ENCODE measurements around the gene HRH4. TPM values are rescaled to one million over a fixed set of nuclear protein-coding genes. Genes with fewer than 3 reads are reported as not detected.

The HRH4 gene
- total and polyA plus RNA-seq, 2 donors (not counting 3 experiments of a cell fraction or from before 2014, with no cell fraction given), result 0.03 TPM; not detected in 1

DNA sequence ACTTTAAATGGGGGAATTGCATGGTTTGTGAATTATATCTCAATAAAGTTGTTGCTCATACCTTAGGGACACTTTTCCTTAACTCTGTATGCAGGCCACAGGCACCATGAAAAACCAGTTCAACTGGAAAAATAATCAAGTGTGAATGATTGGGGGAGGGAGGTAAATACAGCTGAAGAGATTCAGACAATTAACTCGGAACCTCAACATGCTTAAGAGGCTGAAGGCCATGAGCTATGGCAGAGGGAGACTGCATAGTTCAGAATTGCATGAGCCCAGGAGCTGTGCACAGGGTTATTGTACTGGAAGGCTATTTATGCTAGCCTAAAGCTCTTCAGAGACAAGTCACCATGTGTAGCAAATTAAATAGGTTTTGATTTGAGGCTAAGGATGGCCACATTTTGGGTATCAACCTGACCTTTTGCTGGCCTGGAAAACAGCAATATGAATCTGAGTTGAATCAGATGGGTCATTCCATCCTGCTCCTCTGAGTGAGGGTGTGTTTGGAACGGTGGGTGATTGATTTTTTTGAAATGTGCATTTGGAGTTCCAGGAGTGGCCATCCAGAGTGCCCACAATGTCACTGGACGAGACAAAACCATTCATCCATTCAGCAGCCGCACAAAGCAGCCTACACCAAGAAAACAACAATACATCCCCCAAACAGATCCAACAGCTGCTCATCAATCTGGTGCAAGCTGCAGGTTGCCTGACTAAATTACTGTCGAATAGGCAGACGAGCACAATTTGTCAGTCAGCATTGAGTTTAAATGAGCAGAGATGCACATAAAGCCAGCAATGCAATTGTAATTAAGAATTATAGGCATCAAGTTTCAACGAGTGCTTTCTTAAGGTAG is 42.5 kb downstream of the HRH4 start:
- ChIA-PET POLR2A (no interaction called here), CTCF (interaction anchor here (2.9 to 4.2 kb wide), 3 partner anchors 11 to 15 kb away, joined by 7 to 19 read pairs (median 9); no protein-coding TSS in a partner anchor)
- BruUV-seq (replicated peaks), result no TSS peak
- DNase-seq (ENCODE audit: low read depth, low spot score) (no peak), FAIRE-seq (no peak)
- H3K4me2 ChIP-seq (ENCODE audit: insufficient read depth, low read length), result no peak overlapping the region
- H2AFZ ChIP-seq (ENCODE audit: low read depth, low read length), result no peak overlapping the region
- H3K4me1 ChIP-seq (ENCODE audit: control insufficient read depth, extremely low read depth, insufficient read depth, low read length), result no peaks in the 10 kb centered on the region
- no peak overlapping the region for H3K4me3 ChIP-seq (replicated peaks in 1 of 3; ENCODE audit: insufficient read depth in 1 of 3, low read depth in 1 of 3, low read length in 3 of 3)
- H3K36me3 ChIP-seq (ENCODE audit: control insufficient read depth in 2 of 2, extremely low read depth in 1 of 2, insufficient read depth in 2 of 2, low read length in 2 of 2), result no peaks in the 10 kb centered on the region
- no peaks in the 10 kb centered on the region for H3K9me3 ChIP-seq (replicated peaks; ENCODE audit: control insufficient read depth, insufficient read depth, low read length)
- H4K20me1 ChIP-seq (replicated peaks; ENCODE audit: control insufficient read depth, extremely low read depth, insufficient read depth, low read length), result no peaks in the 10 kb centered on the region
- no peak overlapping the region for H3K27ac ChIP-seq (ENCODE audit: insufficient read depth, low read depth, low read length)
- no peaks in the 10 kb centered on the region for H3K79me2 ChIP-seq (ENCODE audit: control insufficient read depth, insufficient read depth, low read length)
- dilution Hi-C loops (cut with MboI; ENCODE audit: extremely low pct_ligation_motif_present, low sequenced_read_pairs) (no loop called here), intact Hi-C loops (cut with micrococcal nuclease) (no loop called here)
- H3K9ac ChIP-seq (replicated peaks; ENCODE audit: extremely low read depth, insufficient read depth, low read length), result no peak overlapping the region
- no peaks in the 10 kb centered on the region for H3K9me1 ChIP-seq (replicated peaks; ENCODE audit: control insufficient read depth, extremely low read depth, insufficient read depth, low read length)
- no peak for TF ChIP-seq EZH2 (IDR thresholded peaks at IDR 0.05; ENCODE audit: borderline replicate concordance, low read depth, low read length, severe bottlenecking)
- TF ChIP-seq, protein P1, sequence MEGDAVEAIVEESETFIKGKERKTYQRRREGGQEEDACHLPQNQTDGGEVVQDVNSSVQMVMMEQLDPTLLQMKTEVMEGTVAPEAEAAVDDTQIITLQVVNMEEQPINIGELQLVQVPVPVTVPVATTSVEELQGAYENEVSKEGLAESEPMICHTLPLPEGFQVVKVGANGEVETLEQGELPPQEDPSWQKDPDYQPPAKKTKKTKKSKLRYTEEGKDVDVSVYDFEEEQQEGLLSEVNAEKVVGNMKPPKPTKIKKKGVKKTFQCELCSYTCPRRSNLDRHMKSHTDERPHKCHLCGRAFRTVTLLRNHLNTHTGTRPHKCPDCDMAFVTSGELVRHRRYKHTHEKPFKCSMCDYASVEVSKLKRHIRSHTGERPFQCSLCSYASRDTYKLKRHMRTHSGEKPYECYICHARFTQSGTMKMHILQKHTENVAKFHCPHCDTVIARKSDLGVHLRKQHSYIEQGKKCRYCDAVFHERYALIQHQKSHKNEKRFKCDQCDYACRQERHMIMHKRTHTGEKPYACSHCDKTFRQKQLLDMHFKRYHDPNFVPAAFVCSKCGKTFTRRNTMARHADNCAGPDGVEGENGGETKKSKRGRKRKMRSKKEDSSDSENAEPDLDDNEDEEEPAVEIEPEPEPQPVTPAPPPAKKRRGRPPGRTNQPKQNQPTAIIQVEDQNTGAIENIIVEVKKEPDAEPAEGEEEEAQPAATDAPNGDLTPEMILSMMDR (IDR thresholded peaks at IDR 0.05; ENCODE audit: extremely low read depth in 1 of 2, insufficient read depth in 1 of 2, low read depth in 1 of 2, low read length in 2 of 2), result no peak
- H3K27me3 ChIP-seq (ENCODE audit: control insufficient read depth in 2 of 2, insufficient read depth in 2 of 2, low read length in 2 of 2), result peaks cover 0 to 3% of the 10 kb centered on the region in 2 experiments

DNA sequence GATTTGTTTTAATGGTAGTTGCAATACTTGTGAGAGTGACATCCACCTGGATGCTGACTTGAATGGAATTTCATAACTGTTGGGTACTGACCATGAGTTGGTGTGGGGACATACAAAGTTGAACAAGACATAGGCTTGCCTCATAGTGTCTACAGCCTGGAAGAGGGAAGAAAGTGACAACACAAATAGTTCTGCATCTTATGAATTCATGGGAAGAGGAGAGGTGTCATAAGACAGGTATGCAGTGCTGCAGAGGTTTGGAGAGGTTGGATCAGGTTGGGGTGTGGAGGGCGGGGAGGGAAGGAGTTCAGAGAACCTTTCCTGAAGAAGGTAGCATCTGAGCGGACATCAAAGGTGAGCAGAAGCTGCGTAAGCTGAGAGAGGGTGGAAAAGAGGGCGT is 44.0 kb downstream of the HRH4 start:
- no peaks in the 10 kb centered on the region for H3K79me2 ChIP-seq (ENCODE audit: control insufficient read depth, insufficient read depth, low read length)
- H3K9me1 ChIP-seq (replicated peaks; ENCODE audit: control insufficient read depth, extremely low read depth, insufficient read depth, low read length), result no peaks in the 10 kb centered on the region
- H2AFZ ChIP-seq (ENCODE audit: low read depth, low read length), result no peak overlapping the region
- TF ChIP-seq JUN (IDR thresholded peaks at IDR 0.05; ENCODE audit: borderline replicate concordance, insufficient read depth, insufficient read length, low read depth), result no peak
- H3K36me3 ChIP-seq (ENCODE audit: control insufficient read depth in 2 of 2, extremely low read depth in 1 of 2, insufficient read depth in 2 of 2, low read length in 2 of 2), result no peaks in the 10 kb centered on the region
- intact Hi-C loops (cut with micrococcal nuclease) (no loop called here), dilution Hi-C loops (cut with MboI; ENCODE audit: extremely low pct_ligation_motif_present, low sequenced_read_pairs) (no loop called here)
- H3K4me1 ChIP-seq (ENCODE audit: control insufficient read depth, extremely low read depth, insufficient read depth, low read length), result no peaks in the 10 kb centered on the region
- no peak overlapping the region for H3K4me3 ChIP-seq (replicated peaks in 1 of 3; ENCODE audit: insufficient read depth in 1 of 3, low read depth in 1 of 3, low read length in 3 of 3)
- no peak overlapping the region for H3K27ac ChIP-seq (ENCODE audit: insufficient read depth, low read depth, low read length)
- no peak overlapping the region for H3K4me2 ChIP-seq (ENCODE audit: insufficient read depth, low read length)
- DNase-seq (ENCODE audit: low read depth, low spot score), result no peak
- H3K27me3 ChIP-seq (ENCODE audit: control insufficient read depth in 2 of 2, insufficient read depth in 2 of 2, low read length in 2 of 2), result peaks cover 0 to 3% of the 10 kb centered on the region in 2 experiments
- ChIA-PET POLR2A (no interaction called here), CTCF (interaction anchor here (2.2 to 2.9 kb wide), 2 partner anchors 10 to 17 kb away, joined by 6 to 7 read pairs; no protein-coding TSS in a partner anchor)
- no peaks in the 10 kb centered on the region for H3K9me3 ChIP-seq (replicated peaks; ENCODE audit: control insufficient read depth, insufficient read depth, low read length)
- no peak overlapping the region for H3K9ac ChIP-seq (replicated peaks; ENCODE audit: extremely low read depth, insufficient read depth, low read length)
- FAIRE-seq, result no peak
- BruUV-seq (replicated peaks), result no TSS peak
- no peaks in the 10 kb centered on the region for H4K20me1 ChIP-seq (replicated peaks; ENCODE audit: control insufficient read depth, extremely low read depth, insufficient read depth, low read length)
